ENCODE measurements around the gene PCYT1B.

Gene PCYT1B

GRCh38 chrX:24601858-24602257 lies 45.3 kb downstream of the PCYT1B start:
- no peak for TF ChIP-seq ZFX (IDR thresholded peaks at IDR 0.05; ENCODE audit: borderline replicate concordance)
- TF ChIP-seq CTCF (IDR thresholded peaks at IDR 0.05): no peak

GRCh38 chrX:24594501-24594900 lies 52.6 kb downstream of the PCYT1B start:
- H3K27ac ChIP-seq: no peak overlapping the region
- no peak for TF ChIP-seq ZFX (IDR thresholded peaks at IDR 0.05; ENCODE audit: borderline replicate concordance)
- TF ChIP-seq CTCF (IDR thresholded peaks at IDR 0.05): no peak

More at GRCh38 chrX:24601858-24602257, 45.3 kb downstream of the PCYT1B start:
- no peak overlapping the region for H3K27ac ChIP-seq

GRCh38 chrX:24590111-24590510 lies 57.0 kb downstream of the PCYT1B start:
- TF ChIP-seq ZFX (IDR thresholded peaks at IDR 0.05; ENCODE audit: borderline replicate concordance) (no peak), CTCF (IDR thresholded peaks at IDR 0.05) (no peak)
- no peak overlapping the region for H3K27ac ChIP-seq

- TF ChIP-seq ZFX (IDR thresholded peaks at IDR 0.05; ENCODE audit: borderline replicate concordance) (no peak), CTCF (IDR thresholded peaks at IDR 0.05) (no peak)
- H3K27ac ChIP-seq: no peak overlapping the region
These were observed 70.1 kb downstream of the PCYT1B start for GRCh38 chrX:24577091-24577490.

- no peak overlapping the region for H3K27ac ChIP-seq
- TF ChIP-seq ZFX (IDR thresholded peaks at IDR 0.05; ENCODE audit: borderline replicate concordance): no peak
- no peak for TF ChIP-seq CTCF (IDR thresholded peaks at IDR 0.05)
These were observed 71.7 kb downstream of the PCYT1B start for GRCh38 chrX:24575496-24575895.

GRCh38 chrX:24574743-24575142 lies 72.4 kb downstream of the PCYT1B start:
- no peak for TF ChIP-seq CTCF (IDR thresholded peaks at IDR 0.05)
- TF ChIP-seq ZFX (IDR thresholded peaks at IDR 0.05; ENCODE audit: borderline replicate concordance): no peak
- H3K27ac ChIP-seq: no peak overlapping the region

- no peak overlapping the region for H3K27ac ChIP-seq
- TF ChIP-seq CTCF (IDR thresholded peaks at IDR 0.05) (no peak), ZFX (IDR thresholded peaks at IDR 0.05; ENCODE audit: borderline replicate concordance) (no peak)
These were observed 80.0 kb downstream of the PCYT1B start for GRCh38 chrX:24567169-24567568.
